CD14-positive monocyte (primary cell): Measurements from ENCODE around the gene SLC15A5. TPM values are rescaled to one million over a fixed set of nuclear protein-coding genes. Genes with fewer than 3 reads are reported as not detected.

Experiments used
- DNase-seq, 3 donors: peaks; one replicate each; pipeline ENCODE4 v3.0.0-alpha.2; 2011 to 2022
- H2AFZ ChIP-seq: 2 replicates; pipeline ENCODE4 v1.6.0; 2012; ENCODE audit warnings: mild to moderate bottlenecking, low read depth, low read length, inconsistent platforms; ENCODE audit not compliant: insufficient read depth, poor library complexity, severe bottlenecking
- H3K27ac ChIP-seq, 2 donors: 1 replicate in 1 of 2; 2 replicates in 1 of 2; pipeline ENCODE4 v1.5.1; 2012 to 2013; ENCODE audit warnings: low read length in 2 of 2, control low read depth in 1 of 2, inconsistent platforms in 1 of 2, low read depth in 1 of 2, mild to moderate bottlenecking in 1 of 2
- H3K27me3 ChIP-seq, 2 donors: one replicate each; pipeline versions ENCODE4 v1.6.0 to v1.6.1; 2011 to 2013; ENCODE audit warnings: low read length in 2 of 2; ENCODE audit not compliant: control insufficient read depth in 2 of 2, insufficient read depth in 2 of 2
- H3K36me3 ChIP-seq, 2 donors: replicated peaks in 1 of 2; 1 replicate in 1 of 2; 2 replicates in 1 of 2; pipeline versions ENCODE4 v1.5.1 to v1.6.1; 2012 to 2013; ENCODE audit warnings: low read length in 2 of 2, control low read depth in 1 of 2, inconsistent platforms in 1 of 2, mild to moderate bottlenecking in 1 of 2; ENCODE audit not compliant: insufficient read depth in 2 of 2, control insufficient read depth in 1 of 2
- H3K4me1 ChIP-seq, 2 donors: 1 replicate in 1 of 2; 2 replicates in 1 of 2; pipeline versions ENCODE4 v1.5.1 to v1.6.1; 2012 to 2013; ENCODE audit warnings: low read length in 2 of 2, control low read depth in 1 of 2, inconsistent platforms in 1 of 2, mild to moderate bottlenecking in 1 of 2, moderate library complexity in 1 of 2; ENCODE audit not compliant: insufficient read depth in 2 of 2, control insufficient read depth in 1 of 2
- H3K4me2 ChIP-seq: replicated peaks from 2 replicates; pipeline ENCODE3; 2012; ENCODE audit warnings: low read length, moderate library complexity, mild to moderate bottlenecking; ENCODE audit not compliant: poor library complexity, severe bottlenecking; ENCODE audit errors: extremely low read depth
- H3K4me3 ChIP-seq, 3 experiments: fragments of 200-600 bp in 1 of 3; sonication (generic) in 1 of 3; replicated peaks in 1 of 3; 1 replicate in 2 of 3; 2 replicates in 1 of 3; pipeline ENCODE4 v1.5.1; 2011 to 2013; ENCODE audit warnings: low read length in 3 of 3, mild to moderate bottlenecking in 3 of 3, control low read depth in 2 of 3, low read depth in 2 of 3, inconsistent platforms in 1 of 3, moderate library complexity in 1 of 3
- H3K79me2 ChIP-seq: 2 replicates; pipeline ENCODE4 v1.6.0; 2012; ENCODE audit warnings: mild to moderate bottlenecking, control low read depth, inconsistent platforms, low read length, moderate library complexity; ENCODE audit not compliant: insufficient read depth
- H3K9ac ChIP-seq: 2 replicates; pipeline ENCODE4 v1.6.0; 2017; ENCODE audit warnings: low read length, mild to moderate bottlenecking; ENCODE audit not compliant: insufficient read depth, poor library complexity, severe bottlenecking
- H3K9me3 ChIP-seq, 2 donors: replicated peaks in 1 of 2; 1 replicate in 1 of 2; 2 replicates in 1 of 2; pipeline versions ENCODE4 v1.5.1 to v1.6.1; 2012 to 2013; ENCODE audit warnings: low read length in 2 of 2, control low read depth in 1 of 2; ENCODE audit not compliant: control insufficient read depth in 1 of 2, insufficient read depth in 1 of 2
- H4K20me1 ChIP-seq: 2 replicates; pipeline ENCODE4 v1.6.0; 2012; ENCODE audit warnings: mild to moderate bottlenecking, low read length, control low read depth, moderate library complexity; ENCODE audit not compliant: insufficient read depth
- H3K27ac Mint-ChIP-seq, 7 donors: one replicate each; pipeline ENCODE4 v1.8.0; 2020; ENCODE audit warnings: mild to moderate bottlenecking in 7 of 7, mixed read lengths in 7 of 7, moderate library complexity in 6 of 7, inconsistent platforms in 2 of 7
- H3K27me3 Mint-ChIP-seq, 3 donors: one replicate each; pipeline ENCODE4 v1.8.0; 2021 to 2022; ENCODE audit warnings: low read depth in 3 of 3, mild to moderate bottlenecking in 3 of 3, mixed read lengths in 3 of 3, moderate library complexity in 3 of 3, inconsistent platforms in 1 of 3
- H3K36me3 Mint-ChIP-seq, 2 donors: one replicate each; pipeline ENCODE4 v1.8.0; 2020; ENCODE audit warnings: mixed read lengths in 2 of 2, inconsistent platforms in 1 of 2, mild to moderate bottlenecking in 1 of 2
- H3K4me1 Mint-ChIP-seq: one replicate; pipeline ENCODE4 v1.8.0; 2020; ENCODE audit warnings: mild to moderate bottlenecking, mixed read lengths
- H3K4me3 Mint-ChIP-seq, 2 donors: one replicate each; pipeline ENCODE4 v1.8.0; 2020; ENCODE audit warnings: mild to moderate bottlenecking in 2 of 2, mixed read lengths in 2 of 2, moderate library complexity in 1 of 2
- H3K9me3 Mint-ChIP-seq, 7 donors: one replicate each; pipeline ENCODE4 v1.8.0; 2020 to 2022; ENCODE audit warnings: mixed read lengths in 7 of 7, mild to moderate bottlenecking in 6 of 7, moderate library complexity in 6 of 7, inconsistent platforms in 2 of 7
- CTCF ChIP-seq: fragments of 200-600 bp; IDR thresholded peaks from one replicate; pipeline ENCODE4 v1.8.0; 2022; ENCODE audit warnings: antibody characterized with exemption, mild to moderate bottlenecking
- WGBS: methylation state at CpG from one replicate; pipeline ENCODE4 v1.1.5; 2013; ENCODE audit warnings: missing lambda C conversion rate; ENCODE audit not compliant: insufficient coverage; 5-methylcytosine and 5-hydroxymethylcytosine counted together
- intact Hi-C, 2 donors: fragments of 100-400 bp; cut with micrococcal nuclease; formaldehyde crosslinking; loops; one replicate each; pipeline versions ENCODE4 v1.15.0 to v1.15.1; 2023
- polyA plus RNA-seq, 3 donors: library from polyadenylated mRNA; depleted of rRNA in 1 of 3; unstranded in 2 of 3; stranded (reverse) in 1 of 3; fragments of 300-500 nt in 2 of 3; fragments of >200 nt in 1 of 3; fragmentation: Illumina TruSeq in 2 of 3; gene quantifications; 1 replicate in 2 of 3; 2 replicates in 1 of 3; pipeline ENCODE4 v1.2.3, GENCODE V29; 2012 to 2021

SLC15A5 gene
- polyA plus RNA-seq, 3 donors = not detected

- H3K4me1 ChIP-seq = no peaks in the 10 kb centered on the region
- TF ChIP-seq CTCF = no peak
- H3K9ac ChIP-seq = no peak overlapping the region
- H3K27me3 ChIP-seq = no peaks in the 10 kb centered on the region
- H3K36me3 Mint-ChIP-seq = no peaks in the 10 kb centered on the region
- H3K36me3 ChIP-seq = no peaks in the 10 kb centered on the region
- no peak overlapping the region for H3K27ac ChIP-seq
- intact Hi-C loops = no loop called here
- peaks cover 8 to 13% of the 10 kb centered on the region in 2 donors for H3K9me3 ChIP-seq
- H3K4me3 ChIP-seq = no peak overlapping the region
- H3K79me2 ChIP-seq = no peaks in the 10 kb centered on the region
- H3K4me3 Mint-ChIP-seq = no peak overlapping the region
- H3K9me3 Mint-ChIP-seq = peaks cover 10 to 19% (median 15%) of the 10 kb centered on the region in 7 donors
- no peaks in the 10 kb centered on the region for H3K27me3 Mint-ChIP-seq
- no peak overlapping the region for H2AFZ ChIP-seq
- no peaks in the 10 kb centered on the region for H4K20me1 ChIP-seq
- H3K4me1 Mint-ChIP-seq = peaks cover under 1% of the 10 kb centered on the region
- WGBS = no CpG with 5 or more reads among the region's 1 CpG
- no peak overlapping the region for H3K4me2 ChIP-seq
- H3K27ac Mint-ChIP-seq = no peak overlapping the region
- DNase-seq = no peak
Measured at GRCh38 chr12:16266085-16266484, 11.4 kb downstream of the SLC15A5 start.

GRCh38 chr12:16261944-16262475 is 15.5 kb downstream of the SLC15A5 start:
- Mint-ChIP-seq H3K36me3 (no peaks in the 10 kb centered on the region), H3K9me3 (peaks cover 8 to 19% (median 15%) of the 10 kb centered on the region in 7 donors), H3K27me3 (no peaks in the 10 kb centered on the region), H3K4me1 (peaks cover 5% of the 10 kb centered on the region), H3K27ac (no peak overlapping the region), H3K4me3 (no peak overlapping the region)
- no peak overlapping the region for H3K4me3 ChIP-seq
- DNase-seq = no peak
- no peaks in the 10 kb centered on the region for H3K27me3 ChIP-seq
- H3K4me1 ChIP-seq = no peaks in the 10 kb centered on the region
- no peaks in the 10 kb centered on the region for H4K20me1 ChIP-seq
- no peaks in the 10 kb centered on the region for H3K79me2 ChIP-seq
- H3K27ac ChIP-seq = no peak overlapping the region
- no peak for TF ChIP-seq CTCF
- H2AFZ ChIP-seq = no peak overlapping the region
- intact Hi-C loops = no loop called here
- no peaks in the 10 kb centered on the region for H3K36me3 ChIP-seq
- H3K4me2 ChIP-seq = no peak overlapping the region
- H3K9ac ChIP-seq = no peak overlapping the region
- no CpG with 5 or more reads among the region's 2 CpGs for WGBS
- H3K9me3 ChIP-seq = peaks cover 8 to 13% of the 10 kb centered on the region in 2 donors
